ENCODE results near the gene INTS1. TPM values are rescaled to one million over a fixed set of nuclear protein-coding genes. Genes with fewer than 3 reads are reported as not detected.

INTS1 gene
- total RNA-seq, 1 donor, result 66.2 TPM

DNA sequence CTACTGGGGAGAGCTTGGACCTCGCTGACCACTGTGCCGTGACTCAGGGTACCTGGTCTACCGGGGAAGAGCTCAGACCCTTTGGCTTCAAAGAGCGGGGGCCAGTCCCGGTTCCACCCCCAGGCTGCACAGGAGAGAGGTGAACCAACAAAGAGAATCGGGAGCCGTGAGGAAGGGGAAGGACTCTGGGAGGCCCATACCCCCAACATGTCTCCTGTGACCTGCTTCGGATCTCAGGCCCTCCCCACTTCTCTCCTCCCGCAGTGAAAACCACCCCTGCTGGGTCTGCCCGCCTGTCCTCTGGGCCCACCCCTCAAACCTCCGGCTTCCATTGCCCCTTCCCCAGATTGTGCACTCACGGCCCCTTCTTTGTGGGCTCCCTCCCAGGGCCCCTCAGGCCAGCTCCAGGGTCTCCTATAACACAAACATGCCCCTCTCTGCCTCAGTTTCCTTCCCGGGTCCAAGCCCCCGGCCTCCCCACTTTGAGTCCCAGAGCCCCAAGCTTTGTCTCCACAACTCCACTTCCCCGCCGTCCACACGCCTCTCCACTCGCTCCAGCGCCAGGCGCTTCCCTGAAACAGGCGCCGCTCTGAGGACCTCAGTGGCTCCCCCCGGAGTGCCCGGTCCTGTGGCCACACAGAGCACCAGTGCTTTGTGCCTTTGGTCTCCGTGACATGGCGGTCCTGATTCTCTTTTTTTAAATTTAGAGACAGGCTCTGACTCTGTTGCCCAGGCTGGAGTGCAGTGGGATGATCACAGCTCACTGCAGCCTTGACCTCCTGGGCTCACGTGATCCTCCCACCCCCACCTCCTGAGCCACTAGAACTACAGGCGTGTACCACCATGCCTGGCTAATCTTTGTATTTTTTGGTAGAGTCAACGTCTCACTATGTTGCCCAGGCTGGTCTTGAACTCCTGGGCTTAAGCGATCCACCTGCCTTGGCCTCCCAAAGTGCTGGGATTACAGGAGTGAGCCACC is 7.5 kb upstream of the INTS1 start:
- H3K79me2 ChIP-seq (ENCODE audit: insufficient read depth, low read length), result no peaks in the 10 kb centered on the region
- H2AFZ ChIP-seq (ENCODE audit: low read length), result no peak overlapping the region
- peaks cover 22% of the 10 kb centered on the region for H3K4me1 ChIP-seq (ENCODE audit: insufficient read depth, low read length)
- no peaks in the 10 kb centered on the region for H3K9me3 ChIP-seq (ENCODE audit: low read depth, low read length)
- no peak for DNase-seq (ENCODE audit: insufficient read length, low spot score, missing footprints)
- no peaks in the 10 kb centered on the region for H3K36me3 ChIP-seq (ENCODE audit: insufficient read depth, low read length)
- H4K20me1 ChIP-seq (ENCODE audit: insufficient read depth, low read length), result no peaks in the 10 kb centered on the region
- no peak overlapping the region for H3K27ac ChIP-seq (ENCODE audit: low read depth, low read length)
- H3K4me2 ChIP-seq (ENCODE audit: insufficient read depth, low read length), result no peak overlapping the region
- TF ChIP-seq, protein P1, sequence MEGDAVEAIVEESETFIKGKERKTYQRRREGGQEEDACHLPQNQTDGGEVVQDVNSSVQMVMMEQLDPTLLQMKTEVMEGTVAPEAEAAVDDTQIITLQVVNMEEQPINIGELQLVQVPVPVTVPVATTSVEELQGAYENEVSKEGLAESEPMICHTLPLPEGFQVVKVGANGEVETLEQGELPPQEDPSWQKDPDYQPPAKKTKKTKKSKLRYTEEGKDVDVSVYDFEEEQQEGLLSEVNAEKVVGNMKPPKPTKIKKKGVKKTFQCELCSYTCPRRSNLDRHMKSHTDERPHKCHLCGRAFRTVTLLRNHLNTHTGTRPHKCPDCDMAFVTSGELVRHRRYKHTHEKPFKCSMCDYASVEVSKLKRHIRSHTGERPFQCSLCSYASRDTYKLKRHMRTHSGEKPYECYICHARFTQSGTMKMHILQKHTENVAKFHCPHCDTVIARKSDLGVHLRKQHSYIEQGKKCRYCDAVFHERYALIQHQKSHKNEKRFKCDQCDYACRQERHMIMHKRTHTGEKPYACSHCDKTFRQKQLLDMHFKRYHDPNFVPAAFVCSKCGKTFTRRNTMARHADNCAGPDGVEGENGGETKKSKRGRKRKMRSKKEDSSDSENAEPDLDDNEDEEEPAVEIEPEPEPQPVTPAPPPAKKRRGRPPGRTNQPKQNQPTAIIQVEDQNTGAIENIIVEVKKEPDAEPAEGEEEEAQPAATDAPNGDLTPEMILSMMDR (IDR thresholded peaks at IDR 0.05; ENCODE audit: extremely low read depth, low read depth, low read length), result no peak
- no peak overlapping the region for H3K4me3 ChIP-seq (ENCODE audit: insufficient read depth, low read length)
- H3K27me3 ChIP-seq (ENCODE audit: insufficient read depth, low read length), result no peaks in the 10 kb centered on the region

- Histone ChIP-seq H4K20me1 (ENCODE audit: insufficient read depth, low read length) (no peaks in the 10 kb centered on the region), H3K9me3 (ENCODE audit: low read depth, low read length) (no peaks in the 10 kb centered on the region)
- no peak for DNase-seq (ENCODE audit: insufficient read length, low spot score, missing footprints)
Observed at GRCh38 chr7:1510780-1511154, 6.6 kb upstream of the INTS1 start.

DNA sequence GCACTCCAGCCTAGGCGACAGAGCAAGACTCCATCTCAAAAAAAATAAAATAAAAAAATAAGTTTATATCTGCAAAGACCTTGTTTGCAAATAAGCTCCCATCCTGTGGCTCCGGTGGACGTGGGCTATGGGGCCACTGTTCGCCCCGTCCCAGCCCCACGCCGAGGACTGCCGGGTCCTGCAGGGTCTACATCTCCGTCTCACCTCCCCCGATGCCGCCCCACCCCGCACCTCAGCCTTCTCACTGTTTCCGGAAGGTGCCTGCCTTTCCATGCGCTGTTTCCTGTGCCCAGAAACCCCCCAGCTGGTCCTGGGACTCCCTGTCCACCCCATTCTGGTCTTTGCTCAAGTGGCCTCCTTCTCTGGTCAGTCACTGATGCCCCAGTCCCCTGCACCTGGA is 5.0 kb upstream of the INTS1 start:
- H3K27me3 ChIP-seq (ENCODE audit: insufficient read depth, low read length), result no peaks in the 10 kb centered on the region
- H3K4me1 ChIP-seq (ENCODE audit: insufficient read depth, low read length), result peaks cover 16% of the 10 kb centered on the region
- no peaks in the 10 kb centered on the region for H3K36me3 ChIP-seq (ENCODE audit: insufficient read depth, low read length)
- no peaks in the 10 kb centered on the region for H3K79me2 ChIP-seq (ENCODE audit: insufficient read depth, low read length)
- H4K20me1 ChIP-seq (ENCODE audit: insufficient read depth, low read length), result no peaks in the 10 kb centered on the region
- no peak for DNase-seq (ENCODE audit: insufficient read length, low spot score, missing footprints)
- no peak overlapping the region for H3K4me2 ChIP-seq (ENCODE audit: insufficient read depth, low read length)
- H2AFZ ChIP-seq (ENCODE audit: low read length), result no peak overlapping the region
- no peaks in the 10 kb centered on the region for H3K9me3 ChIP-seq (ENCODE audit: low read depth, low read length)
- TF ChIP-seq, protein P1 (IDR thresholded peaks at IDR 0.05; ENCODE audit: extremely low read depth, low read depth, low read length), result no peak
- H3K4me3 ChIP-seq (ENCODE audit: insufficient read depth, low read length), result no peak overlapping the region
- no peak overlapping the region for H3K27ac ChIP-seq (ENCODE audit: low read depth, low read length)

More at GRCh38 chr7:1510780-1511154, 6.6 kb upstream of the INTS1 start:
- H3K4me3 ChIP-seq (ENCODE audit: insufficient read depth, low read length), result no peak overlapping the region
- TF ChIP-seq, protein P1 (IDR thresholded peaks at IDR 0.05; ENCODE audit: extremely low read depth, low read depth, low read length), result no peak
- no peak overlapping the region for H2AFZ ChIP-seq (ENCODE audit: low read length)
- H3K36me3 ChIP-seq (ENCODE audit: insufficient read depth, low read length), result no peaks in the 10 kb centered on the region
- no peak overlapping the region for H3K27ac ChIP-seq (ENCODE audit: low read depth, low read length)
- peaks cover 22% of the 10 kb centered on the region for H3K4me1 ChIP-seq (ENCODE audit: insufficient read depth, low read length)
- H3K4me2 ChIP-seq (ENCODE audit: insufficient read depth, low read length), result no peak overlapping the region
- H3K79me2 ChIP-seq (ENCODE audit: insufficient read depth, low read length), result no peaks in the 10 kb centered on the region
- no peaks in the 10 kb centered on the region for H3K27me3 ChIP-seq (ENCODE audit: insufficient read depth, low read length)

GRCh38 chr7:1508277-1508758 is 4.1 kb upstream of the INTS1 start:
- no peak overlapping the region for H3K27ac ChIP-seq (ENCODE audit: low read depth, low read length)
- H3K9me3 ChIP-seq (ENCODE audit: low read depth, low read length), result no peaks in the 10 kb centered on the region
- no peak overlapping the region for H3K4me2 ChIP-seq (ENCODE audit: insufficient read depth, low read length)
- no peaks in the 10 kb centered on the region for H3K36me3 ChIP-seq (ENCODE audit: insufficient read depth, low read length)
- H3K79me2 ChIP-seq (ENCODE audit: insufficient read depth, low read length), result peaks cover 8% of the 10 kb centered on the region
- no peak overlapping the region for H2AFZ ChIP-seq (ENCODE audit: low read length)
- H3K27me3 ChIP-seq (ENCODE audit: insufficient read depth, low read length), result no peaks in the 10 kb centered on the region
- H3K4me3 ChIP-seq (ENCODE audit: insufficient read depth, low read length), result no peak overlapping the region
- DNase-seq (ENCODE audit: insufficient read length, low spot score, missing footprints), result no peak
- H4K20me1 ChIP-seq (ENCODE audit: insufficient read depth, low read length), result peaks cover 6% of the 10 kb centered on the region
- peaks cover 11% of the 10 kb centered on the region for H3K4me1 ChIP-seq (ENCODE audit: insufficient read depth, low read length)
- TF ChIP-seq, protein P1 (IDR thresholded peaks at IDR 0.05; ENCODE audit: extremely low read depth, low read depth, low read length), result no peak
